Hepatic stellate cell (primary cell): ENCODE measurements around the gene KHDRBS2.
"Not testable (repeated sequence)": the region's sequence is repeated elsewhere in the genome, so short reads cannot be mapped to it uniquely, and the experiment has no call there.

Experiments used
- DNase-seq: peaks from one replicate; pipeline ENCODE4 v3.0.0; 2011; ENCODE audit warnings: low spot score

The KHDRBS2 gene

GRCh38 chr6:61857541-61857940, 428.5 kb downstream of the KHDRBS2 start:
- DNase-seq, result no peak

GRCh38 chr6:61841958-61842357, 444.1 kb downstream of the KHDRBS2 start:
- DNase-seq, result no peak

DNA sequence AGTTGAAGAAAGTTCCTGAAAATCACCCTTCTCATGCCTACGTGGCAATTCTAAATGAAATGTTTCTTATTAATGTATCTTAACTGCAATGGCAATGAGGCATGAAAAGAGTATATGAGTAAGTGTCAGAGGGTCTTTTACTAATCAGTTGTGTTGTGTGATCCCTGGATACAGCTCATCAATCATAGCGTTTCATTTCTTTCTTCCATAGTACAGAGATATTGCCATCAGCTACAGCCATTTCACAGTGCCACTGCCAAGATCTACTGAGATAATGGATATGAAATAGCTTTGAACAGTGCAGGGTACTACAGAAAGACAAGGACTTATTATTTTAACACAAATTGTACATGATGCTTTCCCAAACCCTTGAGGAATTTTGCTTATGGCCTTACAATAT, 450.8 kb downstream of the KHDRBS2 start:
- DNase-seq, result no peak

GRCh38 chr6:61833176-61833755, 452.8 kb downstream of the KHDRBS2 start:
- DNase-seq, result no peak

- DNase-seq, result no peak
Observed at GRCh38 chr6:61817716-61818115, 468.3 kb downstream of the KHDRBS2 start.

DNA sequence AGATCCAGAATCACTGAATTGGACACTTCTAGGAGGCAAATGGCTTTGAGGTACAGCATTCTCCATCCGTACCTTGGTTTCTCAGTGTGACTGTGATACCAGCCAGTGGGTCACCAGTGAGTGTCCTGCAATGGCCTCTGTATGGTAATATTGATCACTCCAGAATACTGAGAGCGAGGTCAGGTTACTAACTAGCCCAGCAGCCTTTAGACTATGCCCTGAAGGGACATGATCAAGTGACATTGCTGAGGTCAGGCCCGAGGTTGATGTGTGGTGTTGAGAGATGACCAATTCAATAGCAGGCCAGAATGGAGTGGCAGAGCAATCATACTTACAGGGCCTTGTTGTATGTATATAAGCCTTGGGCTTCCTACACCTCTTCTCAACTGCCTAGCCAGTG, 476.0 kb downstream of the KHDRBS2 start:
- no peak for DNase-seq

DNA sequence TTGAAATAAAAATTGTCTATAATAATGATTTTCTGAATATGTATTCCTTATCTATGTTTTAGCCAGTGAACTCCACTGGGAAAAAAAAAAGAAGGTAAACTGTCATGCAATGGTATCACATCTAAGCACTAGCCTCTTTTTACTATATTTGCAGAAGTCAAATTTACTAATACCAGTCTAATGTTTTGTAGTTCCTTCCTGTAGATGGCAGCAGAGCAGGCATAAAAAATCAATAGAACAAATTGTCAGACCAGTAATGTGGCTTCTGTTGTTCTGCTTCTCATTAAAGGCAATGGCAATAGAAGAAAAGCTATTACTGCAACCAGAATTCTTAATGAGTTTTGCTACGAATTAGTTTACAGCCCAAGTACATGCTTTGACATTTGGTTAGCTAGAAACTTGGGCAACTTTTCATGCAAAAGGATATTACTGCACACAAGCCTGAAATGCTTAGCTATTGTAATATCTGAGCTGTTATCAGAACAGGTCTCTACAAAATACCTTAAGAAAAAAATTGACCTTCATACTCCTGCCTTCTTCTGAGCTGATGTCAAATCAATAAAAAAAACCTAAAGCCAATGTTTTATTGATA, 476.9 kb downstream of the KHDRBS2 start:
- DNase-seq, result no peak

DNA sequence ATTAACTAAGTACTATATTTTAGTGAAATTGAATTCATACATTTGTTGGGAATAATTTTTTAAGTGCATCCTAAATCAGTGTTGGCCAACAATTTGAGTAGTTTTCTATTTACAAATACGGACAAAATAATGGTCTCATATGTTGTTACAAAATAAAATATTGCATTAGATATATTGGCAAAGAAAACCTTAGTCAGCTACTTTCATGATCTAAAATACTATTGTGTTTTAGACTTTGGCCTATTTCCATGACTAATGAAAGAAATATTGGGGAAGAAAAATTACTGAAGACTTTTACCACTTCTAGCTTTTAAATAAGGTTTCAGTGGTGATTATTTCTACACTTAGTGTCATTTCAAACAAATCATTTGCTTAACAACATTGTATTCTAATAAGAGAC, 498.0 kb downstream of the KHDRBS2 start:
- no peak for DNase-seq

DNA sequence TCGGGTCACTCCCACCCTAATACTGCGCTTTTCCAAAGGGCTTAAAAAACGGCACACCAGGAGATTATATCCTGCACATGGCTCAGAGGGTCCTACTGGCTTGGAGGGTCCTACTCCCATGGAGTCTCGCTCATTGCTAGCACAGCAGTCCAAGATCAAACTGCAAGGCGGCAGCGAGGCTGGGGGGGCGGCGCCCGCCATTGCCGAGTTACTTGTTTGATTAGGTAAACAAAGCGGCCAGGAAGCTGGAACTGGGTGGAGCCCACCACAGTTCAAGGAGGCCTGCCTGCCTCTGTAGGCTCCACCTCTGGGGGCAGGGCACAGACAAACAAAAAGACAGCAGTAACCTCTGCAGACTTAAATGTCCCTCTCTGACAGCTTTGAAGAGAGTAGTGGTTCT, 516.6 kb downstream of the KHDRBS2 start:
- DNase-seq, result not testable (repeated sequence)

- no peak for DNase-seq
Observed at GRCh38 chr6:61755739-61756138, 530.3 kb downstream of the KHDRBS2 start.

- DNase-seq, result no peak
Observed at GRCh38 chr6:61751986-61752385, 534.0 kb downstream of the KHDRBS2 start.

DNA sequence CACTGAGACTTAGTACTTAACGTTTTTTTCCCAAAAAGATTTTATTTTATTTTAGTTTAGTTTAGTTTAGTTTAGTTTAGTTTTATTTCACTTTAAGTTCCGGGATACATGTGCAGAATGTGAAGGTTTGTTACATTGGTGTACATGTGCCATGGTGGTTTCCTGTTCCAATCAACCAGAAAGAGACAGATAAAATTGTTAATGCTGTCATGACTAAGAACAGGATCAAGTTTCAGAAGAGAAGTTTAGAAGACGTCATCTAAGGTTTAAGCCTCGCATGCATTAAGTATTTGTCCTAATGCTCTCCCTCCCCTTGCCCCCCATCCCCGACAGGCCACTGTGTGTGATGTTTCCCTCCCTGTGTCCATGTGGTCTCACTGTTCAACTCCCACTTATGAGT, 540.0 kb downstream of the KHDRBS2 start:
- DNase-seq, result no peak

GRCh38 chr6:61711849-61712248, 574.2 kb downstream of the KHDRBS2 start:
- DNase-seq, result no peak

DNA sequence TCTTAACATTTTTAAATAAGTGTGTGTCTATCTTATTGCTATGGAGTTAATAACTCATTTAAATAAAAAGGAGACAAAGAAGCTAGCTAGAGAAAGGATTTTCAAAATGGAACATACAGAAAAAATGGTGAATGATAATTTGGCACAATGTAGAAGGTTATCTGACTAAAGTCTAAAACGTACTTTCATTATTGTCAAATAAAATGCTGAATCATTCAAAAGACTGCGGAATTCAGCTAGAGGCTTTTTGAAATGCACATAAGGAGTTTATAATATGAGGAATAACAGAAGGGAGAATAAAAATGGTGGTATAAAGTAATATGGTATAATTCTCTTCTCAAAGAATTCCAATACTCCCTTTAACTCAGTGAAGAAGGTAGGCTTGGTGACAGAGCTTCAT, 597.9 kb downstream of the KHDRBS2 start:
- DNase-seq, result no peak

DNA sequence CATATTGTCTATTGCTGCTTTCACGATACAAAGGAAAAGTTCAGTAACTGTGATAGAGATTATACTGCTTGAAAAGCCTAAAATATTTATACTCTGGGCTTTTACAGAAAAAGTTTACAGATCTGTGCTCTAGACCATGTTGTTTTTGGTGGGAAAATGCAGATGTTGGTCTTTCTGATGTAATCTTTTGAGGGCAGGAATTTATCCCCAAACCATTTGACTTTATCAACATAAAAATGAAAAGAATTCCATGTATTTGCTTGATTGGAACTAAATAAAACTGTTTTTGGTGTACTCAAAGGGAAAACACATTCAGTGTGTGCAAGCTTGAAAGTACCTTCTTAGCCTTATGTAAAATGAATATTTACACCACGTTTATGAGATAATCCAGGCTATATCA, 603.5 kb downstream of the KHDRBS2 start:
- DNase-seq, result no peak

DNA sequence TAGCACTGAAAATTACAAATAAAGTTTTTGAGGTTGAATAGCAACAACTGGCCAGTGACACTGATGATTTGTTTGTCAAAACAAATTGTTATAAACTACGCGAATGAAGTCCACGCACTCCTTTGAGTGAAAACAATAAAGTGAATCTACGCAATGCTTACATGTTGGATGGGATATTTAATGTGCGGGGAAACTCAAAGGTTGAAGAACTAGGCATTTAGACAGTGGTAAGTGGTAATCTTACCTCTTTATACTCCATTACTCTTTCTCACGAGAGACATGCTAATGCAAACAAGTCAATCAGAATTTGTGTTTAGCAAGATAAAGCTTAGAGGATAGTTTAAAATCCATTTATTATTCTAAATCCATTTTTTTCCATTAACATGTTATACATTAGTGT, 606.4 kb downstream of the KHDRBS2 start:
- DNase-seq, result no peak

DNA sequence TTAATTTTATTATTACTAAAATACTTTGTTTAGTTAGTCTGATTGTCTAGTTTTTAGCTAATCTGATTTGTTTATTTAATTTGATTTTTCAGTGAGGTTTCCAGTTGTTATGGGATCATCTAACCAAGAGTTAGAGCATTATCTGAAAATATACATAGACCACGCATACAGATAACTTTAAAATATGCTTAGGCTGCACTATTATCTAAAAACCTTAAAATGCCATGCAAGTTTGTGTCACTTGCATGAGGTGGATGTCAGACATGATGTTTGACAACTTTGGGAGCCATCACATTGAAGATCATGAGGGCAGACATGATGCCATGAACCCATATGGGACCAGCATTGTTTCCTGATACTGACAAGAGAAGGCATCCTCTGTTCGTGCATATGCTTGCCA, 610.3 kb downstream of the KHDRBS2 start:
- DNase-seq, result no peak

- no peak for DNase-seq
Observed at GRCh38 chr6:61649845-61650244, 636.2 kb downstream of the KHDRBS2 start.

GRCh38 chr6:61640463-61640862, 645.6 kb downstream of the KHDRBS2 start:
- no peak for DNase-seq
